Transverse colon (tissue), 4 donors: Measurements from ENCODE around the gene EIF4B. TPM values are rescaled to one million over a fixed set of nuclear protein-coding genes. Genes with fewer than 3 reads are reported as not detected.

Source experiments
- DNase-seq: peaks from one replicate; pipeline ENCODE4 v3.0.0-alpha.2; 2019
- H3K27ac ChIP-seq, 4 donors: fragments of 200-600 bp; sonication (generic); 2 replicates each; pipeline ENCODE4 v1.5.1; 2016 to 2018; ENCODE audit warnings: inconsistent platforms in 4 of 4
- H3K27me3 ChIP-seq: fragments of 200-600 bp; sonication (generic); 2 replicates; pipeline ENCODE4 v1.5.1; 2017; ENCODE audit warnings: inconsistent platforms
- H3K36me3 ChIP-seq, 4 donors: fragments of 200-600 bp; sonication (generic); 2 replicates each; pipeline ENCODE4 v1.5.1; 2017 to 2019; ENCODE audit warnings: inconsistent platforms in 4 of 4
- H3K4me1 ChIP-seq, 4 donors: fragments of 200-600 bp; sonication (generic); 2 replicates each; pipeline ENCODE4 v1.5.1; 2017 to 2020; ENCODE audit warnings: inconsistent platforms in 4 of 4
- H3K4me3 ChIP-seq, 4 donors: fragments of 200-600 bp; sonication (generic); 1 replicate in 1 of 4; 2 replicates in 3 of 4; pipeline versions ENCODE4 v1.5.1 to v1.6.1; 2017 to 2019; ENCODE audit warnings: inconsistent platforms in 4 of 4
- H3K9me3 ChIP-seq, 2 donors: fragments of 200-600 bp; sonication (generic); 2 replicates each; pipeline ENCODE4 v1.5.1; 2017 to 2019; ENCODE audit warnings: inconsistent platforms in 2 of 2
- EP300 ChIP-seq: sonication (generic); formaldehyde crosslinking; IDR thresholded peaks from one replicate; pipeline ENCODE4 v1.6.1; 2017; ENCODE audit warnings: antibody characterized with exemption, low read depth
- POLR2A ChIP-seq: fragments of 450-650 bp; IDR thresholded peaks from one replicate; pipeline ENCODE4 v1.6.1; 2016; ENCODE audit warnings: antibody characterized with exemption, mild to moderate bottlenecking, moderate library complexity
- POLR2AphosphoS5 ChIP-seq, 3 donors: sonication (generic); formaldehyde crosslinking; IDR thresholded peaks; one replicate each; pipeline ENCODE4 v1.6.1; 2016; ENCODE audit warnings: antibody characterized with exemption in 3 of 3
- WGBS, 2 donors: methylation state at CpG; one replicate each; pipeline ENCODE4 v1.1.5; 2018; ENCODE audit warnings: low coverage in 1 of 2; 5-methylcytosine and 5-hydroxymethylcytosine counted together
- in situ Hi-C, 4 donors: fragments of 200-750 bp; cut with MboI; loops; one replicate each; pipeline versions ENCODE4 v1.15.0 to v1.15.1; 2017; ENCODE audit warnings: low sequenced_read_pairs in 3 of 4, low pct_ligation_motif_present in 1 of 4, low pct_unique_long_range_greater_than_20kb in 1 of 4
- intact Hi-C: fragments of 100-400 bp; cut with DNase I; formaldehyde crosslinking; loops from one replicate; pipeline ENCODE4 v1.15.1; 2023; ENCODE audit warnings: low total_unique reads
- total RNA-seq, 4 donors: library from RNA; depleted of rRNA; stranded (reverse); fragments of >200 nt; gene quantifications; one replicate each; pipeline ENCODE4 v1.1.0, GENCODE V29; 2016
- TF ChIP-seq, protein P1 (sequence below), 5 experiments: fragments of 200-600 bp in 3 of 5; fragments of 450-650 bp in 2 of 5; sonication (generic) in 3 of 5; IDR thresholded peaks; 1 replicate in 2 of 5; 2 replicates in 3 of 5; pipeline ENCODE4 v1.5.1; 2016 to 2017; ENCODE audit warnings: antibody characterized with exemption in 5 of 5, inconsistent platforms in 3 of 5, mild to moderate bottlenecking in 2 of 5, moderate library complexity in 1 of 5

The EIF4B gene
- total RNA-seq, 4 donors from 2014 or later: 175 to 383 (median 261) TPM

DNA sequence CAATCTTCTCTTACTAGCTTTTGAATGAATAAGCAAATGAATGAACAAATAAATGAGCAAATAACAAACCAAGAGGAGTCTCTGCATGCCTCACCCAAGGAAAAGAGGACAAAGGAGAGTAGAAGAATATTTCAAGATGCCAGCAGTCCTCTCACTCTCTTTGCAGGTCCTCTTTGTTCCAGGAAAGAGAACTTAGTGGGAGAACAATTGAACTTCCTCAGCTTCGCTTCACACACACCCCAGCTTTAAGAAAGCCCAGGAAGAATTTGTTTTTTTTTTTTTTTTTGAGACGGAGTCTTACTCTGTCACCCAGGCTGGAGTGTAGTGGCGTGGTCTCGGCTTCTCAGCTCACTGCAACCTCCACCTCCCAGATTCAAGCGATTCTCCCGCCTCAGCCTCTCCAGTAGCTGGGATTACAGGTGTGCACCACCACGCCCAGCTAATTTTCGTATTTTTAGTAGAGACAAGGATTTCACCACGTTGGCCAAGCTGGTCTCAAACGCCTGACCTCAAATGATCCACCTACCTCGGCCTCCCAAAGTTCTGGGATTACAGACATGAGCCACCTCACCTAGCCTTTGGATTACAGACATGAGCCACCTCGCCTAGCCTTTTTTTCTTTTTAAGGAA lies 37.0 kb upstream of the EIF4B start:
- no peak for TF ChIP-seq EP300
- TF ChIP-seq, protein P1, sequence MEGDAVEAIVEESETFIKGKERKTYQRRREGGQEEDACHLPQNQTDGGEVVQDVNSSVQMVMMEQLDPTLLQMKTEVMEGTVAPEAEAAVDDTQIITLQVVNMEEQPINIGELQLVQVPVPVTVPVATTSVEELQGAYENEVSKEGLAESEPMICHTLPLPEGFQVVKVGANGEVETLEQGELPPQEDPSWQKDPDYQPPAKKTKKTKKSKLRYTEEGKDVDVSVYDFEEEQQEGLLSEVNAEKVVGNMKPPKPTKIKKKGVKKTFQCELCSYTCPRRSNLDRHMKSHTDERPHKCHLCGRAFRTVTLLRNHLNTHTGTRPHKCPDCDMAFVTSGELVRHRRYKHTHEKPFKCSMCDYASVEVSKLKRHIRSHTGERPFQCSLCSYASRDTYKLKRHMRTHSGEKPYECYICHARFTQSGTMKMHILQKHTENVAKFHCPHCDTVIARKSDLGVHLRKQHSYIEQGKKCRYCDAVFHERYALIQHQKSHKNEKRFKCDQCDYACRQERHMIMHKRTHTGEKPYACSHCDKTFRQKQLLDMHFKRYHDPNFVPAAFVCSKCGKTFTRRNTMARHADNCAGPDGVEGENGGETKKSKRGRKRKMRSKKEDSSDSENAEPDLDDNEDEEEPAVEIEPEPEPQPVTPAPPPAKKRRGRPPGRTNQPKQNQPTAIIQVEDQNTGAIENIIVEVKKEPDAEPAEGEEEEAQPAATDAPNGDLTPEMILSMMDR (IDR thresholded peaks at IDR 0.05): no peak
- no peak for TF ChIP-seq POLR2AphosphoS5 (IDR thresholded peaks at IDR 0.05)
- TF ChIP-seq POLR2A: no peak
- H3K27me3 ChIP-seq: peaks cover 20% of the 10 kb centered on the region
- no peaks in the 10 kb centered on the region for H3K36me3 ChIP-seq
- no peak overlapping the region for H3K4me3 ChIP-seq
- H3K4me1 ChIP-seq: peaks cover 0 to 20% (median 11%) of the 10 kb centered on the region in 4 donors
- 61 to 69% methylated on average over 3 to 12 of the region's 12 CpGs for WGBS, 2 donors
- peak overlapping the region in 1 of 4 donors; percentile 71 for H3K27ac ChIP-seq
- intact Hi-C loops (no loop called here), in situ Hi-C loops (no loop called here)
- no peak for DNase-seq
- H3K9me3 ChIP-seq: no peaks in the 10 kb centered on the region

DNA sequence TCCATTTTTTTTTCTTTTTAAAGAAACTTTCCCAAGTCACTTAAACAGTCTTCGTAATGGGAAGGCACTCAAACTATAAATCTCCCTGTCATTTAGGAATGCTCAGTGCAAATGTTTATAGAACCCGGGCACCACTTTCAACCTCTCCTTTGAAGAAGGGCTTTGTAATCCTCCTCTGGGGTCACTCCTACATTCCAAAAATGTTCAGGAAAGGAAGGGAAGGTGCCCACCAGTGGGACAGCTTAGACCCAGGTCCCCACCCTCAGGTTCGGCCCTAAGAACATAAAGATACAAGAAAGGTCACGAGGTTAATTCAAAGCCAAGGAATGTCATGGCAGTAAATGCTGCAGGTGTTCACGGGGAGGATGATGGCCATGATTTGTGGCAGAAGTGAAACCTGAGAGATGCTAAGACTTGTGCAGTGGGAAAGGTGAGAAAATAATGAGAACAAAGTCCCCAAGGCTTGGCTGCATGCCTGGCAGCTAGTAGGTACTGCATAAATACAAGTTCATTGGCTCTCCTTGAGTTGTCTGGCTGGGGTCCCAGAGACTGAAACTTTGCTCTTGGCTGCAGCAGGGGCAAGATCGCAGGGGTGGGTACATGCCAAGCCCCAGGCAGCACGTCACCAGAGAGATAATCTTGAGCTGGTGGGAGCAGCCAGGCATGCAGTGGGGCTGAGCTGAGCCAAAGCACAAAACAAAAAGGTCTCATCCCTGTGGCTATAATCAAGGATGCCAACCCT lies 36.3 kb upstream of the EIF4B start:
- H3K4me3 ChIP-seq: no peak overlapping the region
- peak; percentile 85 for DNase-seq
- WGBS, 2 donors: 24 to 28% methylated on average over 7 of the region's 7 CpGs
- no peaks in the 10 kb centered on the region for H3K36me3 ChIP-seq
- intact Hi-C loops (no loop called here), in situ Hi-C loops (loop anchor here in 2 of 4 donors (10.0 kb wide), 2 partner anchors 385 to 815 kb away; no protein-coding TSS in a partner anchor)
- peak overlapping the region in 3 of 4 donors; percentile 4 to 71 (median 37) for H3K27ac ChIP-seq
- H3K27me3 ChIP-seq: peaks cover 14% of the 10 kb centered on the region
- TF ChIP-seq EP300: no peak
- peak in 1 of 3 donors; percentile 24 for TF ChIP-seq POLR2AphosphoS5 (IDR thresholded peaks at IDR 0.05)
- TF ChIP-seq POLR2A: no peak
- H3K4me1 ChIP-seq: peaks cover 0 to 24% (median 16%) of the 10 kb centered on the region in 4 donors
- H3K9me3 ChIP-seq: no peaks in the 10 kb centered on the region

DNA sequence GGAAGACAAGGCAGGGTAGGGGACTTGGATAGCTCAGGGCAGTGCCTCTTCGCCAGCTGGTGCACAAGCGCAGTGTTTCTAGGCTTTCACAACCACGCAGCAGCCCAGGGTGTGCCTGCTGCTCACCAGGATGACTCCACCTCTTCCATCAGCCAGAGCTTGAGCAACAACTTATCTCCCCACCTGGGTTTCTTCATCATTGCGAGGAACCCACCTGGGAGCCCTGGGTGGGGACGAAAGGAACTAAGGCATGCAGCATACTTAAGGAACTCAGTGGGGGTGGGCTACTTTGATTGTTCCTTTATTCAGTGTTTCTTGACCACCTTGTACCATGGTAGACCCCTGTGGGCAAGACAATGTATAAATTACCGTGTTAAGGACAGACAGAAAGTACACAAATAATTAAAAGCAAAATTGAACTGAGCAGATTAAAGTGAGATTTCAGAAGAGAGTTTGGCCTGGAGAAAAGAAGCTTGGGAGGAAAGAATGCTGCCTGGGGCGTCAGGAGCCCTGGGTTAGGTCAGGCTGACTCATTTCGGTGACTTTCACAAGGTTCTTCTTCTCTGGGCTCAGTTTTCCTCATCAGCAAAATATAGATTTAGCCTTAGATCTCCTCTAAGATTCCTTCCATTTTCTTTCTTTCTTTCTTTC lies 34.5 kb upstream of the EIF4B start:
- no peaks in the 10 kb centered on the region for H3K36me3 ChIP-seq
- TF ChIP-seq POLR2AphosphoS5 (IDR thresholded peaks at IDR 0.05) (no peak), EP300 (no peak), POLR2A (no peak)
- TF ChIP-seq, protein P1 (IDR thresholded peaks at IDR 0.05): no peak
- no peaks in the 10 kb centered on the region for H3K9me3 ChIP-seq
- 62 to 73% methylated on average over 2 to 8 of the region's 8 CpGs for WGBS, 2 donors
- in situ Hi-C loops (loop anchor here in 2 of 4 donors (10.0 kb wide), 2 partner anchors 387 to 817 kb away; no protein-coding TSS in a partner anchor), intact Hi-C loops (no loop called here)
- peak; percentile 51 for DNase-seq
- H3K4me1 ChIP-seq: peaks cover 0 to 28% (median 9%) of the 10 kb centered on the region in 4 donors
- H3K4me3 ChIP-seq: no peak overlapping the region
- H3K27me3 ChIP-seq: no peaks in the 10 kb centered on the region
- H3K27ac ChIP-seq: peak overlapping the region in 1 of 4 donors; percentile 38

DNA sequence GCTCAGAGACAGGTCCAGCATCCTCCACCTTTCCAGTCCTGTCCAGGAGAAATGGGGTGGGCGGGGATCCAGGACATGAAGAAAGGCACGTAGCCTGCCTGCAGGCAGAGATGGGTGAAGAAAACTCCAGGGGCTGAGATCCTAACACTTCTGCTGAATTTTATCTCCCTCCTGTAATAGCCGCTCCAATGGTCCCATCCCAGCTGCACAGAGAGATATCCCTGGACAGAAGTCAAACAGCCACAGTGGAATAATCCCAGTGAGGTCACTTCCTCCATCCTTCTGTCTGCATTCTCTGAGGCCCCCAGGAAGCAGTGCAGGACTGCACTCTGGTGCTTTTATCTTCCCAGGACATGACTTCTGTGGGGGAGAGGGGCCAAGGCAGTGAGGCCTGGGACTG lies 31.1 kb upstream of the EIF4B start:
- Histone ChIP-seq H3K27ac (peak overlapping the region in 1 of 4 donors; percentile 54), H3K4me1 (peaks cover 0 to 20% (median 6%) of the 10 kb centered on the region in 4 donors), H3K9me3 (no peaks in the 10 kb centered on the region), H3K36me3 (no peaks in the 10 kb centered on the region), H3K4me3 (no peak overlapping the region), H3K27me3 (no peaks in the 10 kb centered on the region)
- intact Hi-C loops: no loop called here
- DNase-seq: no peak
- WGBS, 2 donors: 62% methylated on average over 3 of the region's 3 CpGs; no CpG with 5 or more reads in 1 of the 2 donors
- TF ChIP-seq, protein P1 (IDR thresholded peaks at IDR 0.05): no peak
- no peak for TF ChIP-seq POLR2AphosphoS5 (IDR thresholded peaks at IDR 0.05)
- in situ Hi-C loops: loop anchor here (5.0 to 25.0 kb wide), 5 partner anchors 88 to 820 kb away; partner anchors contain the start of gene KRT84 (in 3 of the 4)
